ENCODE measurements around the gene BARHL1. TPM values are rescaled to one million over a fixed set of nuclear protein-coding genes. Genes with fewer than 3 reads are reported as not detected.

BARHL1 gene
- total and polyA plus RNA-seq, 2 of the 13 experiments (the other 11 are each of a cell fraction or from before 2014, with no cell fraction given) = not detected

DNA sequence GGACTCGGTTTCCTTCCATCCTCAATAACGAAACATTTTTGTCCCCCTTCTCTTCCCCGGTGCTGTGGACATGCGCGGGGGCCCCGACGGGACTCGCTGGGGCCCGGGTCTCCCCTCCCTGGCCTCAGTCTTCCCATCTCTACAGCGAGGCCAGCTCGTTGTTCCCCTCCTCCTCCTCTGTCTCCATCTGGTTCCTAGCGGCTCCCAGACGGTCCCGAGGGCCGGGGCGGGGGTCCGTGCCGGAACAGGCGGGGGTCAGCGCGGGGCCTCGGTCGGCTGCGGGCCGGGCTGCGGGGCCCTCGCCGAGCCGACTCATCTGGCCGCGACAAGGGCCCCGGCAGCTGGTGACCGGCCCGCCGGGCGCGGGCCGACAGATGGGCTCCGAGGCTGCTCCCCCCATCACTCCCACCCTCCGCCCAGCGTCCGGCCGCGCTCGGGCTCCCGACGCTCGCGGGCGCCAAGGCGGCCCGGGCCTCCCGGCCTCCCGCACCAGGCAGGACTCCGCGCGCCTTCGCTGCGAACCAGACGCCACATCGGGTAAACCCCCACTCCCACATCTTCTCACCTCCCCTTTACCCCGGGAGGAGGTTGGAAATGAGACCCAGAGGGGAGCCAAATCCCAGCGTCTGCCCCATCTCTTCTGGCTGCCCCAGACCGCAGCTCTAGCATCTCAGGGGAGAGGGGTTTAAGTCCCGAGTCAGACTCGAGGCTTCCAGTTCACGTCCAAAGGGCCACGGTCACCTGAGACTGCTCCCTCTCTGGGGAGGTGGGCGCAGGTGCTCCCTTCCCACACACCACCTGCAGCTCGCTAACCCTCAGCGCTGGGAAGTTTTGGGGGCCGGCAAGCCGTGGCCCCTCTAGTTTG, 8.1 kb downstream of the BARHL1 start:
- peaks cover 3 to 48% of the 10 kb centered on the region in 2 experiments; a peak in 4 of 5 replicates for H3K27me3 ChIP-seq (ENCODE audit: control insufficient read depth in 1 of 2, insufficient read depth in 2 of 2, low read length in 2 of 2)
- no peaks in the 10 kb centered on the region for H3K79me2 ChIP-seq (ENCODE audit: insufficient read depth, low read length)
- no peaks in the 10 kb centered on the region for H3K9me3 ChIP-seq (ENCODE audit: low read length)
- TF ChIP-seq POLR2G (IDR thresholded peaks at IDR 0.05; ENCODE audit: low read depth, low read length) (0 out of 2 replicates have a peak, but pooled peaks have one; percentile 15), DNMT3B (CRISPR knock-in tag; conservative IDR thresholded peaks at IDR 0.05) (no peak), ELF1 (CRISPR knock-in tag; IDR thresholded peaks at IDR 0.05) (no peak), AGO2 (optimal IDR thresholded peaks at IDR 0.05; ENCODE audit: low read depth, low read length) (peak; percentile 55)
- H3K4me1 ChIP-seq (ENCODE audit: insufficient read depth, low read length) = no peaks in the 10 kb centered on the region
- intact Hi-C loops (cut with micrococcal nuclease; ENCODE audit: unreplicated experiment) = no loop called here
- no peak overlapping the region for H3K27ac ChIP-seq (ENCODE audit: extremely low read length, insufficient read depth, low read length)
- peaks cover 2 to 14% of the 10 kb centered on the region in 2 experiments; a peak in 2 of 5 replicates for H3K36me3 ChIP-seq (replicated peaks in 1 of 2; ENCODE audit: control insufficient read depth in 1 of 2, insufficient read depth in 2 of 2, low read length in 2 of 2)
- DNase-seq (ENCODE audit: low spot score) (no peak), FAIRE-seq (no peak), ATAC-seq (no peak; the same call in 2 of the 3 replicates)
- POLR2A ChIA-PET = no interaction called here
- in situ Hi-C loops (cut with HindIII; ENCODE audit: extremely low pct_ligation_motif_present, low pct_unique_long_range_greater_than_20kb) = no loop called here
- CTCF ChIA-PET (ENCODE audit: low intra/inter-chr PET ratio, low total read pairs) = no interaction called here
- H3K4me2 ChIP-seq (ENCODE audit: low read depth, low read length) = no peak overlapping the region
- no peak overlapping the region for H3K9ac ChIP-seq (ENCODE audit: insufficient read depth, low read depth, low read length)
- H2AFZ ChIP-seq (ENCODE audit: low read length) = no peak overlapping the region
- no peak overlapping the region for H3K4me3 ChIP-seq (replicated peaks in 1 of 3; ENCODE audit: insufficient read depth in 1 of 3, low read depth in 2 of 3, low read length in 3 of 3)
- peaks cover 2% of the 10 kb centered on the region; the same call in 1 of the 2 replicates for H4K20me1 ChIP-seq (ENCODE audit: insufficient read depth, low read length)
- WGBS (ENCODE audit: low lambda C conversion rate) = 40% methylated on average over 31 of the region's 73 CpGs
- no TSS peak for BruUV-seq (replicated peaks)

DNA sequence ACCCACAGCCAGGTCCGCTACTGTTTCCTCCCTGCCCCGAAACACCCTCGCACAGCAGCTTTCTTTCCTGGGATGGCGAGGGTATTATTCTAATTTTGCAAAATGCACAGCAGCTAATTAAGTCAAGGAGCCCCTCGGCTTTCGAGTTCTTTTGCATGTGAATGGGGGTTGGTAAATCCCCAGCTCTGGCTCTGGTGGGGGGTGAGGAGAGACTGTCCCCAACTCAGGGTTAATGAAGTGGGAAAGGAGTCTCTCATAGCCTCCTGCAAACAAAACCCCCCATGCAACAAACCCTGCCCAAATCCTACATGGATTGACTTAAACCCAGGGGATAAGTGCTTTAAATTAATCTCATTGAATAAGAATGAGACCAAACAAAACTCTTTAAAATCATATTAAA, 8.8 kb downstream of the BARHL1 start:
- Histone ChIP-seq H3K9ac (ENCODE audit: insufficient read depth, low read depth, low read length) (no peak overlapping the region), H3K9me3 (ENCODE audit: low read length) (no peaks in the 10 kb centered on the region), H3K36me3 (replicated peaks in 1 of 2; ENCODE audit: control insufficient read depth in 1 of 2, insufficient read depth in 2 of 2, low read length in 2 of 2) (peaks cover 2 to 14% of the 10 kb centered on the region in 2 experiments; a peak in 3 of 5 replicates), H3K27ac (ENCODE audit: extremely low read length, insufficient read depth, low read length) (no peak overlapping the region), H3K4me1 (ENCODE audit: insufficient read depth, low read length) (no peaks in the 10 kb centered on the region), H4K20me1 (ENCODE audit: insufficient read depth, low read length) (no peaks in the 10 kb centered on the region), H2AFZ (ENCODE audit: low read length) (no peak overlapping the region), H3K27me3 (ENCODE audit: control insufficient read depth in 1 of 2, insufficient read depth in 2 of 2, low read length in 2 of 2) (peaks cover 3 to 41% of the 10 kb centered on the region in 2 experiments; a peak in 4 of 5 replicates), H3K4me2 (ENCODE audit: low read depth, low read length) (no peak overlapping the region), H3K4me3 (replicated peaks in 1 of 3; ENCODE audit: insufficient read depth in 1 of 3, low read depth in 2 of 3, low read length in 3 of 3) (no peak overlapping the region), H3K79me2 (ENCODE audit: insufficient read depth, low read length) (no peaks in the 10 kb centered on the region)
- FAIRE-seq = no peak
- intact Hi-C loops (cut with micrococcal nuclease; ENCODE audit: unreplicated experiment) (no loop called here), in situ Hi-C loops (cut with HindIII; ENCODE audit: extremely low pct_ligation_motif_present, low pct_unique_long_range_greater_than_20kb) (no loop called here)
- ChIA-PET CTCF (ENCODE audit: low intra/inter-chr PET ratio, low total read pairs) (no interaction called here), POLR2A (no interaction called here)
- no TSS peak for BruUV-seq (replicated peaks)
- no peak for ATAC-seq
- WGBS (ENCODE audit: low lambda C conversion rate) = 85% methylated on average over 5 of the region's 6 CpGs
- no peak for DNase-seq (ENCODE audit: low spot score)
- no peak for TF ChIP-seq JDP2 (CRISPR knock-in tag; IDR thresholded peaks at IDR 0.05; ENCODE audit: borderline replicate concordance)
- TF ChIP-seq, protein P1, sequence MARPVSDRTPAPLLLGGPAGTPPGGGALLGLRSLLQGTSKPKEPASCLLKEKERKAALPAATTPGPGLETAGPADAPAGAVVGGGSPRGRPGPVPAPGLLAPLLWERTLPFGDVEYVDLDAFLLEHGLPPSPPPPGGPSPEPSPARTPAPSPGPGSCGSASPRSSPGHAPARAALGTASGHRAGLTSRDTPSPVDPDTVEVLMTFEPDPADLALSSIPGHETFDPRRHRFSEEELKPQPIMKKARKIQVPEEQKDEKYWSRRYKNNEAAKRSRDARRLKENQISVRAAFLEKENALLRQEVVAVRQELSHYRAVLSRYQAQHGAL (CRISPR knock-in tag; IDR thresholded peaks at IDR 0.05; ENCODE audit: not compliant biosample characterization) = no peak
- TF ChIP-seq KLF11 (CRISPR knock-in tag; IDR thresholded peaks at IDR 0.05) = no peak
- no peak for TF ChIP-seq ZEB1 (IDR thresholded peaks at IDR 0.05; ENCODE audit: insufficient replicate concordance, low read depth)
- no peak for TF ChIP-seq CBX5 (CRISPR knock-in tag; IDR thresholded peaks at IDR 0.05; ENCODE audit: borderline replicate concordance)
- no peak for TF ChIP-seq ZNF616 (CRISPR knock-in tag; IDR thresholded peaks at IDR 0.05; ENCODE audit: low read depth)
- no peak for TF ChIP-seq RCOR2 (CRISPR knock-in tag; IDR thresholded peaks at IDR 0.05)
- TF ChIP-seq SMAD1 (CRISPR knock-in tag; IDR thresholded peaks at IDR 0.05; ENCODE audit: borderline replicate concordance, low read depth) = no peak
- TF ChIP-seq, protein P2, sequence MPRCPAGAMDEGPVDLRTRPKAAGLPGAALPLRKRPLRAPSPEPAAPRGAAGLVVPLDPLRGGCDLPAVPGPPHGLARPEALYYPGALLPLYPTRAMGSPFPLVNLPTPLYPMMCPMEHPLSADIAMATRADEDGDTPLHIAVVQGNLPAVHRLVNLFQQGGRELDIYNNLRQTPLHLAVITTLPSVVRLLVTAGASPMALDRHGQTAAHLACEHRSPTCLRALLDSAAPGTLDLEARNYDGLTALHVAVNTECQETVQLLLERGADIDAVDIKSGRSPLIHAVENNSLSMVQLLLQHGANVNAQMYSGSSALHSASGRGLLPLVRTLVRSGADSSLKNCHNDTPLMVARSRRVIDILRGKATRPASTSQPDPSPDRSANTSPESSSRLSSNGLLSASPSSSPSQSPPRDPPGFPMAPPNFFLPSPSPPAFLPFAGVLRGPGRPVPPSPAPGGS (CRISPR knock-in tag; IDR thresholded peaks at IDR 0.05) = no peak
- TF ChIP-seq, protein P3, sequence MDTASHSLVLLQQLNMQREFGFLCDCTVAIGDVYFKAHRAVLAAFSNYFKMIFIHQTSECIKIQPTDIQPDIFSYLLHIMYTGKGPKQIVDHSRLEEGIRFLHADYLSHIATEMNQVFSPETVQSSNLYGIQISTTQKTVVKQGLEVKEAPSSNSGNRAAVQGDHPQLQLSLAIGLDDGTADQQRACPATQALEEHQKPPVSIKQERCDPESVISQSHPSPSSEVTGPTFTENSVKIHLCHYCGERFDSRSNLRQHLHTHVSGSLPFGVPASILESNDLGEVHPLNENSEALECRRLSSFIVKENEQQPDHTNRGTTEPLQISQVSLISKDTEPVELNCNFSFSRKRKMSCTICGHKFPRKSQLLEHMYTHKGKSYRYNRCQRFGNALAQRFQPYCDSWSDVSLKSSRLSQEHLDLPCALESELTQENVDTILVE (CRISPR knock-in tag; IDR thresholded peaks at IDR 0.05) = no peak

All from HepG2 (cell line).